Progenitor cell of endocrine pancreas (in vitro differentiated cells): Measurements from ENCODE around the gene DHX34. TPM values are rescaled to one million over a fixed set of nuclear protein-coding genes. Genes with fewer than 3 reads are reported as not detected.

Experiments used
- DNase-seq: peaks from one replicate; pipeline ENCODE4 v3.0.0; 2021; ENCODE audit warnings: low spot score; ENCODE audit not compliant: unreplicated experiment
- H3K27ac Mint-ChIP-seq: 2 replicates; pipeline ENCODE4 v1.8.0; 2021; ENCODE audit warnings: mild to moderate bottlenecking, moderate library complexity, mixed read lengths
- H3K27me3 Mint-ChIP-seq: 2 replicates; pipeline ENCODE4 v1.8.0; 2021; ENCODE audit warnings: mixed read lengths
- H3K36me3 Mint-ChIP-seq: 2 replicates; pipeline ENCODE4 v1.8.0; 2022; ENCODE audit warnings: mixed read lengths; ENCODE audit not compliant: insufficient read depth
- H3K4me1 Mint-ChIP-seq: 2 replicates; pipeline ENCODE4 v1.8.0; 2021; ENCODE audit warnings: low read depth, mixed read lengths
- H3K4me3 Mint-ChIP-seq: 2 replicates; pipeline ENCODE4 v1.8.0; 2021; ENCODE audit warnings: low read depth, mild to moderate bottlenecking, moderate library complexity, mixed read lengths
- H3K9me3 Mint-ChIP-seq: 2 replicates; pipeline ENCODE4 v1.8.0; 2021; ENCODE audit warnings: low read depth, mixed read lengths
- CTCF ChIP-seq: fragments of 200-600 bp; sonication (generic); IDR thresholded peaks from one replicate; pipeline ENCODE4 v1.5.0; 2021; ENCODE audit warnings: antibody characterized with exemption, mild to moderate bottlenecking; ENCODE audit not compliant: unreplicated experiment
- total RNA-seq: library from RNA; stranded (reverse); gene quantifications from 2 replicates; pipeline ENCODE4 v1.2.1, GENCODE V29; 2021

Gene DHX34
- total RNA-seq, 1 donor from 2014 or later, result 42.1 TPM

- H3K4me3 Mint-ChIP-seq, result no peak overlapping the region
- no peaks in the 10 kb centered on the region for H3K9me3 Mint-ChIP-seq
- no peaks in the 10 kb centered on the region for H3K36me3 Mint-ChIP-seq
- DNase-seq, result no peak
- no peak overlapping the region for H3K27ac Mint-ChIP-seq
- TF ChIP-seq CTCF, result no peak
- peaks cover 59% of the 10 kb centered on the region for H3K27me3 Mint-ChIP-seq
- H3K4me1 Mint-ChIP-seq, result peaks cover 15% of the 10 kb centered on the region
These were observed 74.2 kb downstream of the DHX34 start for GRCh38 chr19:47423203-47423882.

- H3K27ac Mint-ChIP-seq, result peak overlapping the region; percentile 86
- H3K4me1 Mint-ChIP-seq, result peaks cover 3% of the 10 kb centered on the region
- no peaks in the 10 kb centered on the region for H3K9me3 Mint-ChIP-seq
- no peaks in the 10 kb centered on the region for H3K36me3 Mint-ChIP-seq
- peaks cover 50% of the 10 kb centered on the region for H3K27me3 Mint-ChIP-seq
- peak; percentile 86 for TF ChIP-seq CTCF
- DNase-seq, result peak; percentile 84
- peak overlapping the region; percentile 25 for H3K4me3 Mint-ChIP-seq
These were observed 78.4 kb downstream of the DHX34 start for GRCh38 chr19:47427241-47428176.

GRCh38 chr19:47428177-47428894, 79.2 kb downstream of the DHX34 start:
- DNase-seq, result peak; percentile 78
- Mint-ChIP-seq H3K9me3 (no peaks in the 10 kb centered on the region), H3K36me3 (no peaks in the 10 kb centered on the region), H3K4me3 (no peak overlapping the region), H3K27me3 (peaks cover 50% of the 10 kb centered on the region), H3K27ac (no peak overlapping the region), H3K4me1 (no peaks in the 10 kb centered on the region)
- TF ChIP-seq CTCF, result no peak

GRCh38 chr19:47429140-47429793, 80.2 kb downstream of the DHX34 start:
- Mint-ChIP-seq H3K27me3 (peaks cover 50% of the 10 kb centered on the region), H3K9me3 (no peaks in the 10 kb centered on the region), H3K4me1 (no peaks in the 10 kb centered on the region), H3K4me3 (no peak overlapping the region), H3K27ac (no peak overlapping the region), H3K36me3 (no peaks in the 10 kb centered on the region)
- no peak for TF ChIP-seq CTCF
- no peak for DNase-seq
